SK-N-SH treated with all-trans-retinoic acid at 6 μM for 48 hours (cell line): Measurements from ENCODE around the gene PRMT7.

ENCODE experiments used
- ATAC-seq: fragments of 200-7000 bp; cut with Tn5 transposase; 3 replicates; pipeline ENCODE4 v1.9.1; 2020; ENCODE audit warnings: mild to moderate bottlenecking, moderate library complexity
- ARNTL ChIP-seq: fragments of 450-650 bp; formaldehyde crosslinking; IDR thresholded peaks from 2 replicates; pipeline ENCODE4 v1.5.0; 2020; ENCODE audit warnings: low read depth, mild to moderate bottlenecking, moderate library complexity, borderline replicate concordance
- BACH2 ChIP-seq: fragments of 250-450 bp; sonication (Bioruptor Pico); IDR thresholded peaks from 2 replicates; pipeline ENCODE4 v1.9.0; 2021; ENCODE audit warnings: mild to moderate bottlenecking, borderline replicate concordance
- CSDC2 ChIP-seq: fragments of 250-450 bp; sonication (Bioruptor Pico); IDR thresholded peaks from 2 replicates; pipeline ENCODE4 v1.5.0; 2020; ENCODE audit warnings: mild to moderate bottlenecking, moderate library complexity
- ESRRG ChIP-seq: fragments of 250-450 bp; sonication (Bioruptor Pico); IDR thresholded peaks from 2 replicates; pipeline ENCODE4 v1.6.1; 2021; ENCODE audit warnings: mild to moderate bottlenecking
- GLIS3 ChIP-seq: fragments of 250-450 bp; sonication (Bioruptor Pico); IDR thresholded peaks from 2 replicates; pipeline ENCODE4 v1.5.0; 2020; ENCODE audit warnings: mild to moderate bottlenecking, moderate library complexity
- ISL1 ChIP-seq: fragments of 250-450 bp; sonication (Bioruptor Pico); IDR thresholded peaks from 2 replicates; pipeline ENCODE4 v2.1.2; 2022; ENCODE audit warnings: mild to moderate bottlenecking, moderate library complexity
- OSR1 ChIP-seq: fragments of 250-450 bp; sonication (Bioruptor Pico); IDR thresholded peaks from 2 replicates; pipeline ENCODE4 v1.8.0; 2022; ENCODE audit warnings: moderate library complexity, mild to moderate bottlenecking, inconsistent platforms
- PPARA ChIP-seq: fragments of 250-450 bp; sonication (Bioruptor Pico); IDR thresholded peaks from 2 replicates; pipeline ENCODE4 v1.5.0; 2020; ENCODE audit warnings: mild to moderate bottlenecking, borderline replicate concordance
- RARB ChIP-seq: fragments of 250-450 bp; sonication (Bioruptor Pico); IDR thresholded peaks from 2 replicates; pipeline ENCODE4 v1.8.0; 2021; ENCODE audit warnings: mild to moderate bottlenecking, moderate library complexity
- SNAI2 ChIP-seq: fragments of 250-450 bp; sonication (Bioruptor Pico); IDR thresholded peaks from 2 replicates; pipeline ENCODE4 v1.5.0; 2020; ENCODE audit warnings: mild to moderate bottlenecking, moderate library complexity
- TCF4 ChIP-seq: fragments of 250-450 bp; sonication (Bioruptor Pico); IDR thresholded peaks from 2 replicates; pipeline ENCODE4 v1.8.0; 2021; ENCODE audit warnings: mild to moderate bottlenecking, moderate library complexity, borderline replicate concordance
- TOX ChIP-seq: fragments of 250-450 bp; sonication (Bioruptor Pico); IDR thresholded peaks from 2 replicates; pipeline ENCODE4 v1.8.0; 2021; ENCODE audit warnings: mild to moderate bottlenecking, moderate library complexity, borderline replicate concordance
- TSHZ2 ChIP-seq: fragments of 250-450 bp; sonication (Bioruptor Pico); IDR thresholded peaks from 2 replicates; pipeline ENCODE4 v1.5.0; 2020; ENCODE audit warnings: mild to moderate bottlenecking, moderate library complexity
- ZC3H10 ChIP-seq: fragments of 250-450 bp; sonication (Bioruptor Pico); IDR thresholded peaks from 2 replicates; pipeline ENCODE4 v1.5.1; 2021; ENCODE audit warnings: mild to moderate bottlenecking, moderate library complexity
- ZFP3 ChIP-seq: fragments of 250-450 bp; sonication (Bioruptor Pico); IDR thresholded peaks from 2 replicates; pipeline ENCODE4 v1.5.0; 2020; ENCODE audit warnings: mild to moderate bottlenecking, moderate library complexity
- ZFP30 ChIP-seq: fragments of 450-650 bp; formaldehyde crosslinking; IDR thresholded peaks from 2 replicates; pipeline ENCODE4 v1.5.0; 2022; ENCODE audit warnings: mild to moderate bottlenecking, moderate library complexity
- ZNF70 ChIP-seq: fragments of 450-650 bp; formaldehyde crosslinking; IDR thresholded peaks from 2 replicates; pipeline ENCODE4 v1.5.0; 2020; ENCODE audit warnings: mild to moderate bottlenecking, moderate library complexity
- ZNF8 ChIP-seq: fragments of 450-650 bp; formaldehyde crosslinking; IDR thresholded peaks from 2 replicates; pipeline ENCODE4 v1.5.0; 2020; ENCODE audit warnings: mild to moderate bottlenecking, moderate library complexity
- TF ChIP-seq, protein P1 (sequence below): fragments of 250-450 bp; sonication (Bioruptor Pico); IDR thresholded peaks from 2 replicates; pipeline ENCODE4 v1.5.1; 2021; ENCODE audit warnings: mild to moderate bottlenecking, moderate library complexity
- TF ChIP-seq, protein P2 (sequence below): fragments of 250-450 bp; sonication (Bioruptor Pico); IDR thresholded peaks from 2 replicates; pipeline ENCODE4 v1.8.0; 2020; ENCODE audit warnings: mild to moderate bottlenecking, moderate library complexity, borderline replicate concordance
- TF ChIP-seq, protein P3 (sequence below): fragments of 250-450 bp; sonication (Bioruptor Pico); IDR thresholded peaks from 2 replicates; pipeline ENCODE4 v1.5.1; 2020; ENCODE audit warnings: low read depth, mild to moderate bottlenecking, moderate library complexity
- TF ChIP-seq, protein P4 (sequence below): fragments of 250-450 bp; sonication (Bioruptor Pico); IDR thresholded peaks from 2 replicates; pipeline ENCODE4 v1.8.0; 2021; ENCODE audit warnings: low read depth, mild to moderate bottlenecking, moderate library complexity, borderline replicate concordance

Gene PRMT7

DNA sequence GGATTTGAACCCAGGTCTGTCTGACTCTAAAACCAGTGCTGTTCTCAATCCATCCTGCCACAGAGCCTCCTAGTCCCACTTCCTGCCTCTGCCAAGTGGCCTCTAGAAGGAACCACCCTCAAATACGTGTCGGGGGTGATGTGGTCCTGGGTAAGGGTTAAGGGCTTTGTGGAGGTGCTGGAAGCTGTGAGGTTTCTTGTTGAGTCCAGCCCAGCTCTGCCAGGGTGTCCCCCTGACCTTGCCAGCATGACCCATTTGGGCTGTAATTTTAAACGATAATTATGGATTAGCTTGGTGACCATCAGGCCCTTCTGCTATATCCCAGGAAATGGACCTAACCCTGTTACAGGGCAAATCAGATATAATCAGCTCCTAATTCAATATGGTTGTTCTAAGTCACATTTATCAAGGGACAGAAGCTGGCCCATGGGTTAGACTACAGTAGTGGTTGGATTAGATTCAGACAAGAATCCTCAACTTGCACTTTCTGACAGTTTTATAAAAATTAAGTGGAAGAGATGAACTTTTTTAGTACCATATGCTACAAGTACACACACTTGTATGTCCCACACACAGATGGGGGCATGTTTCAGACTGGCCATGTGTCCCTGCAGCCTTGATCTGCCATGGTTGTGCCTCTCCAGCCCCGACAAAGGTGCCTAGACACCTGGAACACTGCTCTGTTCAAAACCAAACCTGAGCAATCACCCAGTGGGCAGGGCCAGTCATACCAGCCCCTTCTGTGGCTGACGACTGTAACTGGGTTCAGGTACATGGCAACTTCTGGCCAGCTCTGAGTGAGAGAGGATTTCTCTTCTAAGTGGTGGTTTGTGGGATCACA lies 89.5 kb downstream of the PRMT7 start:
- ATAC-seq, result no peak
- TF ChIP-seq GLIS3 (CRISPR knock-in tag), result no peak
- TF ChIP-seq, protein P1, sequence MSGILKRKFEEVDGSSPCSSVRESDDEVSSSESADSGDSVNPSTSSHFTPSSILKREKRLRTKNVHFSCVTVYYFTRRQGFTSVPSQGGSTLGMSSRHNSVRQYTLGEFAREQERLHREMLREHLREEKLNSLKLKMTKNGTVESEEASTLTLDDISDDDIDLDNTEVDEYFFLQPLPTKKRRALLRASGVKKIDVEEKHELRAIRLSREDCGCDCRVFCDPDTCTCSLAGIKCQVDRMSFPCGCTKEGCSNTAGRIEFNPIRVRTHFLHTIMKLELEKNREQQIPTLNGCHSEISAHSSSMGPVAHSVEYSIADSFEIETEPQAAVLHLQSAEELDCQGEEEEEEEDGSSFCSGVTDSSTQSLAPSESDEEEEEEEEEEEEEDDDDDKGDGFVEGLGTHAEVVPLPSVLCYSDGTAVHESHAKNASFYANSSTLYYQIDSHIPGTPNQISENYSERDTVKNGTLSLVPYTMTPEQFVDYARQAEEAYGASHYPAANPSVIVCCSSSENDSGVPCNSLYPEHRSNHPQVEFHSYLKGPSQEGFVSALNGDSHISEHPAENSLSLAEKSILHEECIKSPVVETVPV, result no peak
- TF ChIP-seq RARB (CRISPR knock-in tag), result no peak
- TF ChIP-seq CSDC2, result no peak
- TF ChIP-seq SNAI2, result no peak
- TF ChIP-seq TOX (CRISPR knock-in tag), result no peak
- TF ChIP-seq BACH2, result no peak
- TF ChIP-seq TCF4 (CRISPR knock-in tag), result no peak
- no peak for TF ChIP-seq ZFP30 (CRISPR knock-in tag)
- no peak for TF ChIP-seq OSR1
- TF ChIP-seq, protein P2, sequence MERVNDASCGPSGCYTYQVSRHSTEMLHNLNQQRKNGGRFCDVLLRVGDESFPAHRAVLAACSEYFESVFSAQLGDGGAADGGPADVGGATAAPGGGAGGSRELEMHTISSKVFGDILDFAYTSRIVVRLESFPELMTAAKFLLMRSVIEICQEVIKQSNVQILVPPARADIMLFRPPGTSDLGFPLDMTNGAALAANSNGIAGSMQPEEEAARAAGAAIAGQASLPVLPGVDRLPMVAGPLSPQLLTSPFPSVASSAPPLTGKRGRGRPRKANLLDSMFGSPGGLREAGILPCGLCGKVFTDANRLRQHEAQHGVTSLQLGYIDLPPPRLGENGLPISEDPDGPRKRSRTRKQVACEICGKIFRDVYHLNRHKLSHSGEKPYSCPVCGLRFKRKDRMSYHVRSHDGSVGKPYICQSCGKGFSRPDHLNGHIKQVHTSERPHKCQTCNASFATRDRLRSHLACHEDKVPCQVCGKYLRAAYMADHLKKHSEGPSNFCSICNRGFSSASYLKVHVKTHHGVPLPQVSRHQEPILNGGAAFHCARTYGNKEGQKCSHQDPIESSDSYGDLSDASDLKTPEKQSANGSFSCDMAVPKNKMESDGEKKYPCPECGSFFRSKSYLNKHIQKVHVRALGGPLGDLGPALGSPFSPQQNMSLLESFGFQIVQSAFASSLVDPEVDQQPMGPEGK (CRISPR knock-in tag), result no peak
- no peak for TF ChIP-seq ISL1 (CRISPR knock-in tag)
- no peak for TF ChIP-seq ZFP3
- no peak for TF ChIP-seq ZNF70 (CRISPR knock-in tag)
- no peak for TF ChIP-seq PPARA (CRISPR knock-in tag)
- TF ChIP-seq ZNF8 (CRISPR knock-in tag), result no peak
- TF ChIP-seq TSHZ2, result no peak
- no peak for TF ChIP-seq ESRRG
- TF ChIP-seq ZC3H10 (CRISPR knock-in tag), result no peak
- TF ChIP-seq, protein P3, sequence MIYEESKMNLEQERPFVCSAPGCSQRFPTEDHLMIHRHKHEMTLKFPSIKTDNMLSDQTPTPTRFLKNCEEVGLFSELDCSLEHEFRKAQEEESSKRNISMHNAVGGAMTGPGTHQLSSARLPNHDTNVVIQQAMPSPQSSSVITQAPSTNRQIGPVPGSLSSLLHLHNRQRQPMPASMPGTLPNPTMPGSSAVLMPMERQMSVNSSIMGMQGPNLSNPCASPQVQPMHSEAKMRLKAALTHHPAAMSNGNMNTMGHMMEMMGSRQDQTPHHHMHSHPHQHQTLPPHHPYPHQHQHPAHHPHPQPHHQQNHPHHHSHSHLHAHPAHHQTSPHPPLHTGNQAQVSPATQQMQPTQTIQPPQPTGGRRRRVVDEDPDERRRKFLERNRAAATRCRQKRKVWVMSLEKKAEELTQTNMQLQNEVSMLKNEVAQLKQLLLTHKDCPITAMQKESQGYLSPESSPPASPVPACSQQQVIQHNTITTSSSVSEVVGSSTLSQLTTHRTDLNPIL, result no peak
- TF ChIP-seq, all 23 proteins: peak for 0

DNA sequence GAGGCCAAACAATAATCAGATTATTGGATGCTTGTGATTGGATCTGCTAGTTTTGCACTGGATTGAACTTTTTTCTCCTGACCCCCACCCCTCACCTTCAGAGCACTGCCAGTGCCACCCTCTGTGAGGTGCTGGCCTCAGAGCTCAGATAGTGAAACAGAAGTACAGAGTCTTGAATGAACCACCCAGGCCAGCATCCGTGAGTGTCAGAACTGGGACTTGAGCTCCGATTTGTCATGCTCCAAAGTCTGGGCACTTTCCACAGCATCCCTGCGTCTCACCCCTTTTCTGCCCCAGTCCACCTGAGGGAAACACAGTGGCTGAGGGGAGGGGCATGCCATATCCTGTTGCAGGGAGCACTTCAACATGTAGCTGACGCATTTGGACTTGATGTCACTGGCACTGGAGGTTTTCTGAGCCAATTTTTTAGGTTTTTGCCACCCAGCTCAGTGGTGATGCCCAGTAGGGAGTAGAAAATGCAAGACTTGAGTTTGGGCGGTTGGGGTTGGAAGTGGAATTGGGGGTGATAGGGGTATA lies 90.2 kb downstream of the PRMT7 start:
- no peak for TF ChIP-seq ZFP3
- TF ChIP-seq, protein P4, sequence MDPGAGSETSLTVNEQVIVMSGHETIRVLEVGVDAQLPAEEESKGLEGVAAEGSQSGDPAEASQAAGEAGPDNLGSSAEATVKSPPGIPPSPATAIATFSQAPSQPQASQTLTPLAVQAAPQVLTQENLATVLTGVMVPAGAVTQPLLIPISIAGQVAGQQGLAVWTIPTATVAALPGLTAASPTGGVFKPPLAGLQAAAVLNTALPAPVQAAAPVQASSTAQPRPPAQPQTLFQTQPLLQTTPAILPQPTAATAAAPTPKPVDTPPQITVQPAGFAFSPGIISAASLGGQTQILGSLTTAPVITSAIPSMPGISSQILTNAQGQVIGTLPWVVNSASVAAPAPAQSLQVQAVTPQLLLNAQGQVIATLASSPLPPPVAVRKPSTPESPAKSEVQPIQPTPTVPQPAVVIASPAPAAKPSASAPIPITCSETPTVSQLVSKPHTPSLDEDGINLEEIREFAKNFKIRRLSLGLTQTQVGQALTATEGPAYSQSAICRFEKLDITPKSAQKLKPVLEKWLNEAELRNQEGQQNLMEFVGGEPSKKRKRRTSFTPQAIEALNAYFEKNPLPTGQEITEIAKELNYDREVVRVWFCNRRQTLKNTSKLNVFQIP (CRISPR knock-in tag), result no peak
- no peak for TF ChIP-seq TSHZ2
- TF ChIP-seq ESRRG, result no peak
- TF ChIP-seq, protein P1, result no peak
- TF ChIP-seq, protein P3, result no peak
- no peak for TF ChIP-seq SNAI2
- no peak for TF ChIP-seq ARNTL (CRISPR knock-in tag)
- TF ChIP-seq PPARA (CRISPR knock-in tag), result no peak
- TF ChIP-seq ZNF8 (CRISPR knock-in tag), result no peak
- TF ChIP-seq TCF4 (CRISPR knock-in tag), result no peak
- TF ChIP-seq, all 23 proteins: peak for 0
- no peak for ATAC-seq
